ENCODE data around the gene TIMM22.
"Not testable (repeated sequence)": the region's sequence is repeated elsewhere in the genome, so short reads cannot be mapped to it uniquely, and the experiment has no call there.

The TIMM22 gene

DNA sequence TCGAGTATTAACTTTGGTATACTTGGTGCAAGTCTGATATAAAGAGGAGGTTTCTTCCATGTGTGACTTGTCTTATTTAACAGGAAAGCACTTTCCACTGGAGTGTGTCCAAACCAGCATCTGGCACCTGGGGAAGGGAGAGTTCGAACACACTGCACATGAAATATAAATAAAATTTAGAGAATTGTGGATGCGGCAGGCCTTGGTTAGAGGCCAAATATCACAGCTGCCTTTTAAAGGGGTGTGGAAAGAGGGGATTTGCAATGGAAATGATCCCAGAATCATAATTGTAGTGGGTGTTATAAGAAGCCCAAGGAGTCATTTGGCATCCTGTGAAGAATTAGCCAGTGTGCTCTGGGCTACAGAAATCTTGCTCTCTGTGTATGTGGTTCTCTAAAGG, 13.0 kb upstream of the TIMM22 start:
- H3K9me3 ChIP-seq (replicated peaks in 1 of 11): no peaks in the 10 kb centered on the region
- H3K4me2 ChIP-seq: peak overlapping the region in 5 of 11 experiments; percentile 4 to 37 (median 22); a peak in 5 of 22 replicates
- peaks cover 5 to 38% (median 21%) of the 10 kb centered on the region in 10 experiments; a peak in 18 of 20 replicates for H3K4me1 ChIP-seq
- H3K27me3 ChIP-seq: no peaks in the 10 kb centered on the region
- no peak overlapping the region for H3K4me3 ChIP-seq
- H3K36me3 ChIP-seq: no peaks in the 10 kb centered on the region
- H3K9ac ChIP-seq: peak overlapping the region in 3 of 11 experiments; percentile 7 to 18 (median 12); a peak in 1 of 22 replicates
- H3K27ac ChIP-seq: no peak overlapping the region
- H4K20me1 ChIP-seq: peaks cover 0 to 5% (median 0%) of the 10 kb centered on the region in 11 experiments; a peak in 2 of 22 replicates
- no peak for TF ChIP-seq Cebpa-rat (IDR thresholded peaks at IDR 0.05)

DNA sequence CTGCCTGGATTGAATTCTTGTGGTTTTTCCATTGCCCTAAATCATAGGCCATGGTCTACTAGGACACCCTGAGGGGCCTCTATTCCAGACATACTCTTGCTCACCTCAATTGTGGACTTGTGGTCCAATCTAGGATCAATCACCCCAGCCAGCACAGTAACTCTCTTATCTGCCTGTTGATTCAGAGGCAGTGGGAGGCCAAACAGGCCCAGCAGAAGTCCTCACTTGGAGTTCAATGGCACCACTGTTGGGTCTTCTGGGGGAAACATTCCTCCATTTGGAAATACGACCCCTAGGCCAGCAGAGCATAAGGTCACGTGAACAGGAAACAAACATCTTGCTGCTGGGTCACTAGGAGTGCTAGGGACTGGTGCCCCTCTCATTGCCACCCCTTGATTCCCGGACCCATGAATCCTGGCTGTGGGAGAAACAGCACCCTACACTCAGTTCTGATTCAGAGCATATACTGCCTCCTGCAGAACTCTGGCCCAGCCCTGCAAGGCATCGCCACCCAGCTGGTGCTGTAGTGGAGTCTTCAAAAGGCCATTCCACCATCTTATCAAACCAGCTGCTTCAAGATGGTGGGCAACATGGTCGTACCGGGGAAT, 10.5 kb upstream of the TIMM22 start:
- H3K27ac ChIP-seq: no peak overlapping the region
- H3K9ac ChIP-seq: no peak overlapping the region
- H3K4me3 ChIP-seq: no peak overlapping the region
- no peak overlapping the region for H3K4me2 ChIP-seq
- H3K36me3 ChIP-seq: no peaks in the 10 kb centered on the region
- no peak for TF ChIP-seq Cebpa-rat (IDR thresholded peaks at IDR 0.05)
- H3K9me3 ChIP-seq (replicated peaks in 1 of 11): no peaks in the 10 kb centered on the region
- no peaks in the 10 kb centered on the region for H4K20me1 ChIP-seq
- H3K27me3 ChIP-seq: no peaks in the 10 kb centered on the region
- H3K4me1 ChIP-seq: peaks cover 0 to 25% (median 8%) of the 10 kb centered on the region in 10 experiments; a peak in 13 of 20 replicates

DNA sequence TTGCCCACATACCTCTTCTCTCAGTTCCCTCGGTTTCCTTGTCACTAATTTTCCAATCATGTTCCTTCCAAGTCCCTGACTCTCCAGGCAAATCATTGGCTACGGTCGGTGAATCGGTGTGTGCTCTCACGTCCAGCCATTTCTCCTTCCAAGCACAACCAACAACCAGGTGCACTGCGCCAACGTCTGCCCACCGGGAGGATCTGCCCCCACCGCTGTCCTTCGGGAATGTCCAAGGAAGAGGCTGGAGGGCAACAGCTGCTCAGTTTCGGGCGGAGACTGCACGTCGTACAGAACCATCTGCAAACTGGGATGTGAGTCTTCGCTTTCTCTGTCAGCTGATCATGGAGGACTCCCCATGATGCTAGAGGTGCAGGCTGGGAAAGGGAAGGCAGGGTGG, 9.0 kb upstream of the TIMM22 start:
- H3K4me2 ChIP-seq: no peak overlapping the region

DNA sequence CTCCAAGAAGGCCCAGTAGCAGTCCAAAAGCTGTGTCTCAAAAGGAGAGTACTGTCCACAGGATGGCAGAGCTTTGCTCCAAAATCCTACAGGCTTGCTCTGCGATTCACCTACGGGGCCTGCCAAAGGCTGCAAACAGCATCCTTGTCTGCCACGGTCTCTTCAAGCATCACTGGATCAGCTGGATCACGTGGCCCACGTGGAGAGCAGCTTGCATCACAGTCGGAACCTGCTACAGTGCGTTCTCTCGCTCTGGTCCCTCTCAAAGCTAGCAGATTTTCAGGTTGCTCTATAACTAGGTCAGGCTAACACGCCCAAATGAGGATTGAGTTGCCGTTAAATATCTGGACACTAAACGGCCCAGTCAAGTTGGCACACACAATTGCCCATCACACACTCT, 8.4 kb upstream of the TIMM22 start:
- Histone ChIP-seq H4K20me1 (no peaks in the 10 kb centered on the region), H3K27me3 (no peaks in the 10 kb centered on the region), H3K36me3 (no peaks in the 10 kb centered on the region), H3K9me3 (replicated peaks in 1 of 11) (peaks cover 0 to 5% (median 0%) of the 10 kb centered on the region in 11 experiments; a peak in 2 of 22 replicates), H3K4me1 (peaks cover 0 to 8% (median 5%) of the 10 kb centered on the region in 10 experiments; a peak in 7 of 20 replicates), H3K9ac (no peak overlapping the region), H3K27ac (no peak overlapping the region), H3K4me2 (no peak overlapping the region), H3K4me3 (no peak overlapping the region)
- no peak for TF ChIP-seq Cebpa-rat (IDR thresholded peaks at IDR 0.05)

More for the DNA sequence above, 9.0 kb upstream of the TIMM22 start:
- no peaks in the 10 kb centered on the region for H3K9me3 ChIP-seq (replicated peaks in 1 of 11)
- H3K27ac ChIP-seq: no peak overlapping the region
- H3K4me1 ChIP-seq: peaks cover 0 to 10% (median 5%) of the 10 kb centered on the region in 10 experiments; a peak in 7 of 20 replicates
- no peak overlapping the region for H3K4me3 ChIP-seq
- H4K20me1 ChIP-seq: no peaks in the 10 kb centered on the region
- no peaks in the 10 kb centered on the region for H3K27me3 ChIP-seq
- no peak overlapping the region for H3K9ac ChIP-seq
- no peak for TF ChIP-seq Cebpa-rat (IDR thresholded peaks at IDR 0.05)
- H3K36me3 ChIP-seq: no peaks in the 10 kb centered on the region

DNA sequence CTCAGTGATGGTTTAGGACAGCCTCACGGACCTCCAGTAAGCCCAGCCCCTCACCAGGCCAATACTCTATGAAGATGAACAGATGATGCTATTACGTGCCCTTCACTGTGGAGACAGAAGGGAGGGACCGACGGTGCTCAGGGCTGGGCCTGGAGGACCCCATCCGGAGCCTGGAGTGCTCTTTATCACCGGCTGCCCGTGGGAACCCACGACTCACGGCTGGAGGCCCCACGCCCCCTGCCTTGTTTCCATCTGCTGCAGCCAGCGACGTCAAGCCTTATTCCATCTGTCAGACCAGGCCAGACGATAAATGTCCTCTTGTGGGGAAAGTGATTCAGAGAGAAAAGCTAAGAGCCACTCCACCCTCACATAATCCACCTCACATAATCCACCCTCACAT, 4.0 kb upstream of the TIMM22 start:
- H3K9me3 ChIP-seq (replicated peaks in 1 of 11): peaks cover 0 to 15% (median 0%) of the 10 kb centered on the region in 11 experiments; a peak in 3 of 22 replicates
- no peaks in the 10 kb centered on the region for H3K36me3 ChIP-seq
- no peak overlapping the region for H3K4me2 ChIP-seq
- no peaks in the 10 kb centered on the region for H3K27me3 ChIP-seq
- no peak for TF ChIP-seq Cebpa-rat (IDR thresholded peaks at IDR 0.05)
- no peak overlapping the region for H3K9ac ChIP-seq
- no peak overlapping the region for H3K27ac ChIP-seq
- H4K20me1 ChIP-seq: peaks cover under 1 to 9% (median 5%) of the 10 kb centered on the region in 11 experiments; a peak in 17 of 22 replicates
- no peak overlapping the region for H3K4me3 ChIP-seq
- peaks cover 5 to 16% (median 9%) of the 10 kb centered on the region in 10 experiments for H3K4me1 ChIP-seq

GRCh38 chr17:995324-995723, 1.6 kb upstream of the TIMM22 start:
- H3K27ac ChIP-seq, H3K27me3 ChIP-seq, H3K4me3 ChIP-seq, H3K9ac ChIP-seq: not testable (repeated sequence)
- Histone ChIP-seq H3K9me3 (replicated peaks in 1 of 11) (peaks cover 0 to 15% (median 0%) of the 10 kb centered on the region in 11 experiments; a peak in 3 of 22 replicates), H4K20me1 (peaks cover 16 to 32% (median 24%) of the 10 kb centered on the region in 11 experiments; a peak in 20 of 22 replicates), H3K4me2 (peak overlapping the region in 2 of 11 experiments; percentile 12 to 63; a peak in 2 of 22 replicates), H3K4me1 (peaks cover 15 to 27% (median 20%) of the 10 kb centered on the region in 10 experiments), H3K36me3 (peaks cover 10 to 20% (median 11%) of the 10 kb centered on the region in 11 experiments)

DNA sequence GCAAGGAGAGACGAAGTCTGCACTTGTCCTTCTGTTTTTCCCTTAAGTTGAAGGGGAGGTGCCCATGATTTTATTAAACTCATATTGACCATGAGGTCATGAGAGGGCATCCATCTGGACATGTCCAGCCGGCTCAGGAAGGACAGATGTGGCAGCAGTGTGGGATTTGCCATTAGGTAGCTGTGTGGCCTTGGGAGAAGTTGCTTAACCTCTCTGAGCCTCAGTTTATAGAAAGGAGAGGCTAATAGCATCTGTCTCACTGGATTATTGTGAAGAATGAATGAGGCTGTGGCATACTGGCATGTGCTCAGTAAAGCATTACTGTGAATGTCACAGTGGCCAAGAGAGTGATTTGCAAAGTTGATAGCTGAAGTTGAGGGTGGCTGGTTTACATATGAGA, 1.2 kb downstream of the TIMM22 start:
- TF ChIP-seq Cebpa-rat (IDR thresholded peaks at IDR 0.05): no peak
- H3K36me3 ChIP-seq: peaks cover 38 to 47% (median 39%) of the 10 kb centered on the region in 11 experiments
- peak overlapping the region; percentile 87 to 98 (median 94); a peak in 21 of 22 replicates for H3K9ac ChIP-seq
- H3K9me3 ChIP-seq (replicated peaks in 1 of 11): peaks cover 0 to 14% (median 0%) of the 10 kb centered on the region in 11 experiments; a peak in 3 of 22 replicates
- no peaks in the 10 kb centered on the region for H3K27me3 ChIP-seq
- H3K4me3 ChIP-seq: peak overlapping the region; percentile 90 to 100 (median 98)
- peaks cover 15 to 30% (median 24%) of the 10 kb centered on the region in 10 experiments for H3K4me1 ChIP-seq
- H4K20me1 ChIP-seq: peaks cover 22 to 60% (median 51%) of the 10 kb centered on the region in 11 experiments; a peak in 20 of 22 replicates
- peak overlapping the region in 3 of 11 experiments; percentile 90 to 99 (median 97); a peak in 3 of 22 replicates for H3K27ac ChIP-seq
- peak overlapping the region; percentile 78 to 98 (median 92) for H3K4me2 ChIP-seq

DNA sequence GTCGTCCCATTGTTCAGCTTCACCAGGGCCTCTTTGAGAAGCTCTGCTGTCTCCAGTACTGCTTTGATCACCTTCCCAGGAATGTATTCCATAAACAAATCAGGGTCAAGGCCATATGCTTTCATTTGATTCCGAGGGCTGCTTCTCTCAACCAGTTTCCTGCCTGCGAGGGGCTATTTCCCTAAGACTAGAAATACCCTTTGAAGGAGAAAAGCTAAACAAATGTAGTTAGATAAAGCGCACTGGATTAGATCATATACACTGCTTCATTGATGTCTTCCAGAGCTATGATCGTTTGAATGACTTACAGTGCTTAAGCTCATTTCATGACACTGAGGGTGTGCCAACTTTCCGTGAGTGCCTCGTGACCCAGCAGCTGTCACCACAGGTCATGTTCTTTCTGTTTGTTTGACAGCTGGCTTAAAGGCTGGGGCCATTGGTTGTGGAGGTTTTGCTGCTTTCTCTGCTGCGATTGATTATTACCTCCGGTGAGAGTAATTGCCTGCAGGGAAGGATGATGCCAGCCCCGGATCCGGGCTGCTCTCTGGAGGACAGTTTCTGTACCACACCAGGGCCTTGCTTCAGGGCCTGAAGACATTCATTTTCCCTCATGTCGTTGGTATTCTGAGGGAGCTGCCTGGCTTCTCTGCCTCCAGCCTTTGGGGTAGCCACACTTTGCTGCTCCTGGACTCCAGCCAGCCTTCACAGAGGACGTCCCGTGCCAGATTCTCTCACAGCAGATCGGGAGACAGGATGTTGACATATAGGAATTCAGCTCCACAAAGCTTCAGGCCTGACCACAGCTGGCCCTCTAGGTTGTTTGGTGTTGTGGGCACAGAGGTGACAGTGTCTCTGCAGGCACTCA, 3.9 kb downstream of the TIMM22 start:
- Histone ChIP-seq H3K27ac (no peak overlapping the region), H3K36me3 (peaks cover 47 to 68% (median 66%) of the 10 kb centered on the region in 11 experiments), H3K9me3 (replicated peaks in 1 of 11) (no peaks in the 10 kb centered on the region), H3K27me3 (no peaks in the 10 kb centered on the region), H3K4me1 (peaks cover 40 to 53% (median 43%) of the 10 kb centered on the region in 10 experiments), H3K4me2 (no peak overlapping the region), H3K9ac (0 out of 22 replicates have a peak overlapping the region, but pooled peaks of 1 of the 11 experiments have one; percentile 5), H4K20me1 (peaks cover 30 to 87% (median 77%) of the 10 kb centered on the region in 11 experiments; a peak in 21 of 22 replicates), H3K4me3 (no peak overlapping the region)
- TF ChIP-seq Cebpa-rat (IDR thresholded peaks at IDR 0.05): no peak

Data from BLaER1 treated with 17β-estradiol and CSF1 and Interleukin-3, amounts not matched to agents 10 nM and 100 nM (cell line).